H9 (cell line): ENCODE measurements around the gene SUN1. TPM values are rescaled to one million over a fixed set of nuclear protein-coding genes. Genes with fewer than 3 reads are reported as not detected.

ENCODE experiments used
- DNase-seq: peaks from one replicate; pipeline ENCODE4 v3.0.0-alpha.2; 2017
- H2AFZ ChIP-seq: one replicate; pipeline ENCODE4 v1.6.1; 2013; ENCODE audit warnings: mild to moderate bottlenecking, low read length, control low read depth, moderate library complexity
- H2AK5ac ChIP-seq: 2 replicates; pipeline ENCODE4 v1.6.1; 2013; ENCODE audit warnings: low read length, control low read depth, mixed read lengths; ENCODE audit not compliant: insufficient read length
- H2BK120ac ChIP-seq: one replicate; pipeline ENCODE4 v1.6.1; 2013; ENCODE audit warnings: low read depth, mild to moderate bottlenecking, low read length, control low read depth, inconsistent platforms; ENCODE audit not compliant: poor library complexity, severe bottlenecking
- H2BK12ac ChIP-seq: 2 replicates; pipeline ENCODE4 v1.6.1; 2013; ENCODE audit warnings: low read length, control low read depth, mixed read lengths, low read depth; ENCODE audit not compliant: insufficient read length
- H2BK15ac ChIP-seq: 2 replicates; pipeline ENCODE4 v1.6.1; 2013; ENCODE audit warnings: low read depth, low read length, control low read depth
- H2BK20ac ChIP-seq: one replicate; pipeline ENCODE4 v1.6.1; 2013; ENCODE audit warnings: low read depth, mild to moderate bottlenecking, low read length, control low read depth, inconsistent platforms; ENCODE audit not compliant: poor library complexity, severe bottlenecking
- H2BK5ac ChIP-seq: 2 replicates; pipeline ENCODE4 v1.6.1; 2013; ENCODE audit warnings: low read length, control low read depth, mixed read lengths; ENCODE audit not compliant: insufficient read length
- H3K14ac ChIP-seq: 2 replicates; pipeline ENCODE4 v1.6.1; 2013; ENCODE audit warnings: low read length, control low read depth; ENCODE audit not compliant: insufficient read depth
- H3K18ac ChIP-seq: 2 replicates; pipeline ENCODE4 v1.6.1; 2013; ENCODE audit warnings: low read depth, mild to moderate bottlenecking, mixed read lengths, low read length, control low read depth; ENCODE audit not compliant: insufficient read length
- H3K23ac ChIP-seq: 2 replicates; pipeline ENCODE4 v1.6.1; 2013; ENCODE audit warnings: low read length, control low read depth, mixed read lengths, low read depth; ENCODE audit not compliant: insufficient read length
- H3K23me2 ChIP-seq: 2 replicates; pipeline ENCODE4 v1.6.1; 2013; ENCODE audit warnings: low read depth, mild to moderate bottlenecking, mixed read lengths, low read length, control low read depth; ENCODE audit not compliant: insufficient read length, poor library complexity, severe bottlenecking
- H3K27ac ChIP-seq: 2 replicates; pipeline ENCODE4 v1.5.1; 2013; ENCODE audit warnings: low read length, control low read depth, mixed read lengths, low read depth; ENCODE audit not compliant: insufficient read length
- H3K27me3 ChIP-seq: 2 replicates; pipeline ENCODE4 v1.6.1; 2013; ENCODE audit warnings: low read length, control low read depth, inconsistent platforms; ENCODE audit not compliant: insufficient read depth
- H3K4ac ChIP-seq: 2 replicates; pipeline ENCODE4 v1.6.1; 2013; ENCODE audit warnings: low read depth, mild to moderate bottlenecking, control low read depth, inconsistent platforms, low read length, moderate library complexity
- H3K4me1 ChIP-seq: 2 replicates; pipeline ENCODE4 v1.6.1; 2013; ENCODE audit warnings: low read length, control low read depth, inconsistent platforms; ENCODE audit not compliant: insufficient read depth
- H3K4me2 ChIP-seq: 2 replicates; pipeline ENCODE4 v1.6.1; 2013; ENCODE audit warnings: low read length, control low read depth, mixed read lengths; ENCODE audit not compliant: insufficient read length, insufficient read depth
- H3K56ac ChIP-seq: 2 replicates; pipeline ENCODE4 v1.6.1; 2013; ENCODE audit warnings: low read depth, mild to moderate bottlenecking, mixed read lengths, low read length, control low read depth; ENCODE audit not compliant: insufficient read length
- H3K79me1 ChIP-seq: 2 replicates; pipeline ENCODE4 v1.6.1; 2013; ENCODE audit warnings: low read depth, mild to moderate bottlenecking, moderate library complexity, low read length, control low read depth, inconsistent platforms; ENCODE audit not compliant: insufficient read depth, poor library complexity, severe bottlenecking
- H3K79me2 ChIP-seq: 2 replicates; pipeline ENCODE4 v1.6.1; 2013; ENCODE audit warnings: low read length, control low read depth, inconsistent platforms; ENCODE audit not compliant: insufficient read depth
- H3K9ac ChIP-seq: 2 replicates; pipeline ENCODE4 v1.6.1; 2013; ENCODE audit warnings: low read length, control low read depth, mixed read lengths; ENCODE audit not compliant: insufficient read length; ENCODE audit errors: extremely low read depth
- H3K9me3 ChIP-seq: one replicate; pipeline ENCODE4 v1.6.1; 2013; ENCODE audit warnings: low read depth, low read length, inconsistent platforms; ENCODE audit not compliant: control insufficient read depth
- H3T11ph ChIP-seq: one replicate; pipeline ENCODE4 v1.6.1; 2013; ENCODE audit warnings: mild to moderate bottlenecking, low read length, control low read depth, inconsistent platforms
- H4K20me1 ChIP-seq: one replicate; pipeline ENCODE4 v1.6.1; 2013; ENCODE audit not compliant: control insufficient read depth, insufficient read length, insufficient read depth
- H4K5ac ChIP-seq: 2 replicates; pipeline ENCODE4 v1.6.1; 2013; ENCODE audit warnings: low read depth, mild to moderate bottlenecking, mixed read lengths, low read length, control low read depth; ENCODE audit not compliant: insufficient read length
- H4K8ac ChIP-seq: replicated peaks from 2 replicates; pipeline ENCODE4 v1.6.1; 2013; ENCODE audit warnings: low read length, control low read depth, mixed read lengths, low read depth; ENCODE audit not compliant: insufficient read length
- H4K91ac ChIP-seq: 2 replicates; pipeline ENCODE4 v1.6.1; 2013; ENCODE audit warnings: low read depth, mild to moderate bottlenecking, moderate library complexity, mixed read lengths, low read length, control low read depth; ENCODE audit not compliant: insufficient read length
- H3K27ac Mint-ChIP-seq, 3 experiments: 2 replicates in 2 of 3; 3 replicates in 1 of 3; pipeline ENCODE4 v1.8.0; 2020 to 2021; ENCODE audit warnings: mixed read lengths in 3 of 3, mild to moderate bottlenecking in 1 of 3, moderate library complexity in 1 of 3
- H3K27me3 Mint-ChIP-seq: 2 replicates; pipeline ENCODE4 v1.8.0; 2021; ENCODE audit warnings: low read depth, mild to moderate bottlenecking, moderate library complexity, mixed read lengths
- H3K36me3 Mint-ChIP-seq, 3 experiments: 2 replicates in 2 of 3; 3 replicates in 1 of 3; pipeline ENCODE4 v1.8.0; 2020 to 2021; ENCODE audit warnings: low read depth in 3 of 3, mixed read lengths in 3 of 3; ENCODE audit not compliant: insufficient read depth in 1 of 3
- H3K4me1 Mint-ChIP-seq, 2 experiments: 2 replicates each; pipeline ENCODE4 v1.8.0; 2020; ENCODE audit warnings: mixed read lengths in 2 of 2
- H3K4me3 Mint-ChIP-seq, 2 experiments: 2 replicates in 1 of 2; 3 replicates in 1 of 2; pipeline ENCODE4 v1.8.0; 2020 to 2021; ENCODE audit warnings: mild to moderate bottlenecking in 2 of 2, mixed read lengths in 2 of 2, moderate library complexity in 1 of 2
- H3K9me3 Mint-ChIP-seq, 2 experiments: 2 replicates in 1 of 2; 3 replicates in 1 of 2; pipeline ENCODE4 v1.8.0; 2020; ENCODE audit warnings: mild to moderate bottlenecking in 2 of 2, mixed read lengths in 2 of 2, moderate library complexity in 1 of 2
- CTCF ChIP-seq: fragments of 200-600 bp; sonication (generic); conservative IDR thresholded peaks from 3 replicates; pipeline ENCODE4 v1.8.0; 2021; ENCODE audit warnings: antibody characterized with exemption, mild to moderate bottlenecking
- WGBS: extraction: QIAGEN DNeasy Blood & Tissue Kit; methylation state at CpG from one replicate; pipeline ENCODE4 v1.1.7; 2013; ENCODE audit warnings: missing lambda C conversion rate, low lambda C conversion rate, mixed read lengths; ENCODE audit not compliant: insufficient read length; ENCODE audit errors: extremely low coverage; 5-methylcytosine and 5-hydroxymethylcytosine counted together
- total RNA-seq: library from RNA; stranded (reverse); gene quantifications from 2 replicates; pipeline ENCODE4 v1.2.1, GENCODE V29; 2021

Gene SUN1
- total RNA-seq, 1 experiment from 2014 or later: 118 TPM

- Histone ChIP-seq H3K4me1 (no peaks in the 10 kb centered on the region), H2BK15ac (no peak overlapping the region; the same call in 1 of the 2 replicates), H2BK20ac (no peak overlapping the region), H3K56ac (no peak overlapping the region), H4K8ac (no peak overlapping the region), H3K4ac (no peak overlapping the region), H4K91ac (no peak overlapping the region), H3K79me1 (no peaks in the 10 kb centered on the region), H3K18ac (no peak overlapping the region), H3K27me3 (no peaks in the 10 kb centered on the region), H3K23me2 (no peaks in the 10 kb centered on the region), H2BK12ac (no peak overlapping the region), H3K14ac (no peak overlapping the region), H3T11ph (no peak overlapping the region), H4K20me1 (no peaks in the 10 kb centered on the region), H3K9ac (no peak overlapping the region), H3K9me3 (no peaks in the 10 kb centered on the region), H2BK120ac (no peak overlapping the region), H2BK5ac (no peak overlapping the region), H3K79me2 (no peaks in the 10 kb centered on the region), H4K5ac (no peak overlapping the region), H3K27ac (no peak overlapping the region), H2AFZ (no peak overlapping the region), H3K4me2 (no peak overlapping the region), H2AK5ac (no peak overlapping the region), H3K23ac (no peak overlapping the region)
- no peak for DNase-seq
- Mint-ChIP-seq H3K36me3 (no peaks in the 10 kb centered on the region), H3K4me1 (peaks cover 4 to 6% of the 10 kb centered on the region in 2 experiments; a peak in 3 of 4 replicates), H3K27me3 (no peaks in the 10 kb centered on the region; the same call in 1 of the 2 replicates), H3K4me3 (no peak overlapping the region), H3K27ac (peak overlapping the region in 1 of 3 experiments; percentile 70; a peak in 1 of 7 replicates), H3K9me3 (no peaks in the 10 kb centered on the region; a peak in 1 of 5 replicates)
- no peak for TF ChIP-seq CTCF
- WGBS: no CpG with 5 or more reads among the region's 29 CpGs
Observed at GRCh38 chr7:922334-923107, 90.2 kb downstream of the SUN1 start.
